Measurements from ENCODE around the gene PTOV1. TPM values are rescaled to one million over a fixed set of nuclear protein-coding genes. Genes with fewer than 3 reads are reported as not detected.
A peak's percentile ranks its signal among the peaks of the same experiment; 100 is the strongest.

The PTOV1 gene
- total and polyA plus RNA-seq, 2 of the 4 experiments (the other 2 are of a cell fraction) = 34.4 to 107 TPM

GRCh38 chr19:49866933-49867782 is 16.2 kb downstream of the PTOV1 start, which contains the start of gene PNKP (continued):
- peak; percentile 54; the same call in 1 of the 2 replicates for TF ChIP-seq USF2 (IDR thresholded peaks at IDR 0.05; ENCODE audit: low read depth, low read length)

GRCh38 chr19:49869009-49869483 is 18.1 kb downstream of the PTOV1 start:
- Histone ChIP-seq H3K56ac (ENCODE audit: extremely low read depth, insufficient read depth, low read length) (no peak overlapping the region), H3K27me3 (ENCODE audit: control insufficient read depth, insufficient read depth, low read length) (no peaks in the 10 kb centered on the region), H4K91ac (ENCODE audit: insufficient read depth, low read depth, low read length) (peak overlapping the region; percentile 67; the same call in 1 of the 2 replicates), H3K9me1 (ENCODE audit: insufficient read depth, low read length) (peaks cover 10% of the 10 kb centered on the region), H4K20me1 (ENCODE audit: insufficient read depth, low read length) (peaks cover 12% of the 10 kb centered on the region), H2AFZ (replicated peaks; ENCODE audit: low read length, poor library complexity) (peak overlapping the region; percentile 97), H3K23ac (ENCODE audit: low read depth, low read length) (peak overlapping the region; percentile 68; the same call in 1 of the 2 replicates), H3K9me3 (ENCODE audit: control insufficient read depth, insufficient read depth, low read length) (no peaks in the 10 kb centered on the region), H3K14ac (replicated peaks; ENCODE audit: low read depth, low read length) (peak overlapping the region; percentile 50), H3K27ac (ENCODE audit: insufficient read depth, low read length) (peak overlapping the region; percentile 83), H2BK15ac (ENCODE audit: low read depth, low read length) (no peak overlapping the region; the same call in 2 of the 3 replicates), H2BK20ac (ENCODE audit: low read depth, low read length) (no peak overlapping the region; the same call in 1 of the 2 replicates), H3K4me1 (ENCODE audit: control insufficient read depth, insufficient read depth, low read length) (peaks cover 7% of the 10 kb centered on the region), H3K79me1 (ENCODE audit: low read depth in 1 of 2, low read length in 2 of 2) (peaks cover 23 to 60% of the 10 kb centered on the region in 2 experiments), H2AK5ac (ENCODE audit: low read depth, low read length) (peak overlapping the region; percentile 79), H3K4ac (ENCODE audit: low read depth, low read length) (peak overlapping the region; percentile 73), H2BK5ac (ENCODE audit: low read depth, low read length, poor library complexity, severe bottlenecking) (peak overlapping the region; percentile 84), H2BK120ac (ENCODE audit: low read depth, low read length) (peak overlapping the region; percentile 64), H3K18ac (ENCODE audit: low read depth, low read length) (peak overlapping the region; percentile 31; the same call in 1 of the 2 replicates), H2AK9ac (replicated peaks; ENCODE audit: low read depth, low read length, poor library complexity) (peak overlapping the region; percentile 94), H3K9ac (ENCODE audit: low read depth, low read length) (peak overlapping the region; percentile 28; the same call in 1 of the 2 replicates), H3K36me3 (ENCODE audit: control insufficient read depth, insufficient read depth, low read length) (peaks cover 13% of the 10 kb centered on the region), H4K8ac (ENCODE audit: low read depth in 2 of 2, low read length in 2 of 2) (peak overlapping the region; percentile 16 to 98; a peak in 3 of 4 replicates), H3K4me3 (ENCODE audit: insufficient read depth, low read depth, low read length) (peak overlapping the region; percentile 47), H3K4me2 (ENCODE audit: low read depth, low read length) (peak overlapping the region; percentile 94), H4K5ac (ENCODE audit: low read depth, low read length) (peak overlapping the region; percentile 74)
- dilution Hi-C loops (cut with HindIII; ENCODE audit: low sequenced_read_pairs, unreplicated experiment) = no loop called here
- 0 out of 2 replicates have a peak, but pooled peaks have one; percentile 8 for TF ChIP-seq POLR2A (IDR thresholded peaks at IDR 0.05; ENCODE audit: low read depth, low read length)
- TF ChIP-seq USF2 (IDR thresholded peaks at IDR 0.05; ENCODE audit: low read depth, low read length) = no peak
- TF ChIP-seq, protein P1, sequence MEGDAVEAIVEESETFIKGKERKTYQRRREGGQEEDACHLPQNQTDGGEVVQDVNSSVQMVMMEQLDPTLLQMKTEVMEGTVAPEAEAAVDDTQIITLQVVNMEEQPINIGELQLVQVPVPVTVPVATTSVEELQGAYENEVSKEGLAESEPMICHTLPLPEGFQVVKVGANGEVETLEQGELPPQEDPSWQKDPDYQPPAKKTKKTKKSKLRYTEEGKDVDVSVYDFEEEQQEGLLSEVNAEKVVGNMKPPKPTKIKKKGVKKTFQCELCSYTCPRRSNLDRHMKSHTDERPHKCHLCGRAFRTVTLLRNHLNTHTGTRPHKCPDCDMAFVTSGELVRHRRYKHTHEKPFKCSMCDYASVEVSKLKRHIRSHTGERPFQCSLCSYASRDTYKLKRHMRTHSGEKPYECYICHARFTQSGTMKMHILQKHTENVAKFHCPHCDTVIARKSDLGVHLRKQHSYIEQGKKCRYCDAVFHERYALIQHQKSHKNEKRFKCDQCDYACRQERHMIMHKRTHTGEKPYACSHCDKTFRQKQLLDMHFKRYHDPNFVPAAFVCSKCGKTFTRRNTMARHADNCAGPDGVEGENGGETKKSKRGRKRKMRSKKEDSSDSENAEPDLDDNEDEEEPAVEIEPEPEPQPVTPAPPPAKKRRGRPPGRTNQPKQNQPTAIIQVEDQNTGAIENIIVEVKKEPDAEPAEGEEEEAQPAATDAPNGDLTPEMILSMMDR (conservative IDR thresholded peaks at IDR 0.05; ENCODE audit: low read depth, low read length) = no peak
- intact Hi-C loops (cut with micrococcal nuclease) = no loop called here
- POLR2A ChIA-PET (ENCODE audit: unreplicated experiment) = interaction anchor here (0.5 to 1.0 kb wide), 2 partner anchors 61 to 65 kb away, joined by 4 to 7 read pairs; no protein-coding TSS in a partner anchor
- CTCF ChIA-PET = no interaction called here
- in situ Hi-C loops (cut with MboI; ENCODE audit: low sequenced_read_pairs) = no loop called here
- no peak for DNase-seq
- BruUV-seq (replicated peaks) = no TSS peak
- WGBS, 2 experiments (ENCODE audit: extremely low coverage in 2 of 2, insufficient read length in 1 of 2) = 2% methylated on average over 12 of the region's 15 CpGs; no CpG with 5 or more reads in 1 of the 2 experiments
- peak; percentile 1 for ATAC-seq (ENCODE audit: low read depth)
